Fibroblast of lung (primary cell): Measurements from ENCODE around the gene PNKP. TPM values are rescaled to one million over a fixed set of nuclear protein-coding genes. Genes with fewer than 3 reads are reported as not detected.
A peak's percentile ranks its signal among the peaks of the same experiment; 100 is the strongest.

Experiments used
- DNase-seq, 2 donors: peaks; one replicate each; pipeline versions ENCODE4 v3.0.0 to v3.0.0-alpha.2; 2010; ENCODE audit warnings: low read depth in 2 of 2
- H2AFZ ChIP-seq: 2 replicates; pipeline ENCODE4 v1.5.1; 2012; ENCODE audit warnings: low read length, control low read depth, inconsistent platforms
- H3K27ac ChIP-seq: 2 replicates; pipeline ENCODE4 v1.5.1; 2011; ENCODE audit warnings: low read length, control low read depth; ENCODE audit not compliant: insufficient read depth
- H3K27me3 ChIP-seq: 2 replicates; pipeline ENCODE4 v1.5.1; 2011; ENCODE audit warnings: mild to moderate bottlenecking, low read length; ENCODE audit not compliant: control insufficient read depth, insufficient read depth
- H3K36me3 ChIP-seq: 2 replicates; pipeline ENCODE4 v1.5.1; 2011; ENCODE audit warnings: low read length; ENCODE audit not compliant: control insufficient read depth, insufficient read depth
- H3K4me1 ChIP-seq: 2 replicates; pipeline ENCODE4 v1.5.1; 2011; ENCODE audit warnings: low read length; ENCODE audit not compliant: control insufficient read depth, insufficient read depth; ENCODE audit errors: extremely low read depth
- H3K4me2 ChIP-seq: 2 replicates; pipeline ENCODE4 v1.5.1; 2011; ENCODE audit warnings: low read length, control low read depth; ENCODE audit not compliant: insufficient read depth; ENCODE audit errors: extremely low read depth
- H3K4me3 ChIP-seq, 4 experiments: fragments of 200-600 bp in 1 of 4; sonication (generic) in 1 of 4; replicated peaks in 1 of 4; 2 replicates each; pipeline ENCODE4 v1.5.1; 2011 to 2016; ENCODE audit warnings: low read length in 4 of 4, low read depth in 3 of 4, mild to moderate bottlenecking in 3 of 4, control low read depth in 2 of 4, inconsistent platforms in 1 of 4, mixed read lengths in 1 of 4; ENCODE audit not compliant: insufficient read depth in 1 of 4; ENCODE audit errors: control extremely low read depth in 1 of 4
- H3K79me2 ChIP-seq: 2 replicates; pipeline ENCODE4 v1.5.1; 2012; ENCODE audit warnings: mild to moderate bottlenecking, low read length, inconsistent platforms; ENCODE audit not compliant: control insufficient read depth, insufficient read depth
- H3K9ac ChIP-seq: 2 replicates; pipeline ENCODE4 v1.5.1; 2011; ENCODE audit warnings: mild to moderate bottlenecking, low read length, control low read depth; ENCODE audit not compliant: insufficient read depth
- H3K9me3 ChIP-seq: 2 replicates; pipeline ENCODE4 v1.5.1; 2012; ENCODE audit warnings: low read depth, low read length; ENCODE audit not compliant: control insufficient read depth, insufficient read depth
- H4K20me1 ChIP-seq: 2 replicates; pipeline ENCODE4 v1.5.1; 2011; ENCODE audit warnings: low read length; ENCODE audit not compliant: control insufficient read depth, insufficient read depth; ENCODE audit errors: extremely low read depth
- CTCF ChIP-seq, 2 donors: IDR thresholded peaks in 1 of 2; conservative IDR thresholded peaks in 1 of 2; 1 replicate in 1 of 2; 2 replicates in 1 of 2; pipeline ENCODE4 v1.5.1; 2011 to 2012; ENCODE audit warnings: low read length in 2 of 2, control low read depth in 1 of 2, inconsistent platforms in 1 of 2, low read depth in 1 of 2, mild to moderate bottlenecking in 1 of 2
- EZH2 ChIP-seq: IDR thresholded peaks from 2 replicates; pipeline ENCODE4 v1.5.1; 2012; ENCODE audit warnings: low read length, control low read depth, mild to moderate bottlenecking; ENCODE audit errors: missing control alignments
- polyA plus RNA-seq, 2 donors: library from polyadenylated mRNA; depleted of rRNA in 1 of 2; stranded (reverse) in 1 of 2; unstranded in 1 of 2; fragments of >200 nt; gene quantifications; 2 replicates each; pipeline ENCODE4 v1.2.1, GENCODE V29; 2011 to 2012; ENCODE audit warnings: missing spikeins in 1 of 2
- total RNA-seq: library from RNA; depleted of rRNA; stranded (reverse); fragments of >200 nt; gene quantifications from 2 replicates; pipeline ENCODE4 v1.2.1, GENCODE V29; 2014

The PNKP gene
- total and polyA plus RNA-seq, 2 donors (not counting 1 experiment from before 2014, with no cell fraction given) = 11.0 to 32.9 TPM

GRCh38 chr19:49891393-49891792, 24.0 kb upstream of the PNKP start:
- no peak overlapping the region for H3K9ac ChIP-seq
- no peaks in the 10 kb centered on the region for H3K27me3 ChIP-seq
- no peak for DNase-seq
- H3K79me2 ChIP-seq = no peaks in the 10 kb centered on the region
- H3K4me1 ChIP-seq = peaks cover 3% of the 10 kb centered on the region
- no peak overlapping the region for H3K4me2 ChIP-seq
- H3K27ac ChIP-seq = no peak overlapping the region
- TF ChIP-seq EZH2 (no peak), CTCF (conservative IDR thresholded peaks at IDR 0.05 in 1 of 2, IDR thresholded peaks at IDR 0.05 in 1 of 2; ENCODE audit: low read depth in 1 of 2, low read length in 2 of 2) (no peak)
- no peaks in the 10 kb centered on the region for H4K20me1 ChIP-seq
- no peaks in the 10 kb centered on the region for H3K9me3 ChIP-seq
- H3K36me3 ChIP-seq = no peaks in the 10 kb centered on the region
- H2AFZ ChIP-seq = no peak overlapping the region
- no peak overlapping the region for H3K4me3 ChIP-seq

- TF ChIP-seq CTCF (conservative IDR thresholded peaks at IDR 0.05 in 1 of 2, IDR thresholded peaks at IDR 0.05 in 1 of 2; ENCODE audit: low read depth in 1 of 2, low read length in 2 of 2) (no peak), EZH2 (no peak)
- Histone ChIP-seq H3K27ac (no peak overlapping the region), H4K20me1 (no peaks in the 10 kb centered on the region), H3K4me2 (peak overlapping the region; percentile 32), H3K27me3 (no peaks in the 10 kb centered on the region), H2AFZ (no peak overlapping the region), H3K9me3 (no peaks in the 10 kb centered on the region), H3K36me3 (no peaks in the 10 kb centered on the region), H3K4me3 (no peak overlapping the region), H3K79me2 (no peaks in the 10 kb centered on the region), H3K9ac (no peak overlapping the region), H3K4me1 (peaks cover 3% of the 10 kb centered on the region)
- DNase-seq = no peak
These were observed 23.3 kb upstream of the PNKP start for GRCh38 chr19:49890349-49891311.

- Histone ChIP-seq H3K27me3 (no peaks in the 10 kb centered on the region), H3K79me2 (no peaks in the 10 kb centered on the region), H3K36me3 (peaks cover under 1% of the 10 kb centered on the region), H3K4me3 (no peak overlapping the region), H3K9ac (no peak overlapping the region), H3K27ac (no peak overlapping the region), H4K20me1 (no peaks in the 10 kb centered on the region), H3K9me3 (no peaks in the 10 kb centered on the region), H3K4me2 (peak overlapping the region; percentile 32), H2AFZ (no peak overlapping the region), H3K4me1 (peaks cover 3% of the 10 kb centered on the region)
- TF ChIP-seq EZH2 (no peak), CTCF (conservative IDR thresholded peaks at IDR 0.05 in 1 of 2, IDR thresholded peaks at IDR 0.05 in 1 of 2; ENCODE audit: low read depth in 1 of 2, low read length in 2 of 2) (peak; percentile 45 to 60)
- peak; percentile 67 to 71 for DNase-seq
These were observed 22.4 kb upstream of the PNKP start for GRCh38 chr19:49889687-49890348.
